ENCODE measurements around the gene RDH5. TPM values are rescaled to one million over a fixed set of nuclear protein-coding genes. Genes with fewer than 3 reads are reported as not detected.

Gene RDH5
- total RNA-seq, 5 donors from 2014 or later (not counting 1 experiment from before 2014, with no cell fraction given), result 13.0 to 29.1 (median 22.4) TPM

DNA sequence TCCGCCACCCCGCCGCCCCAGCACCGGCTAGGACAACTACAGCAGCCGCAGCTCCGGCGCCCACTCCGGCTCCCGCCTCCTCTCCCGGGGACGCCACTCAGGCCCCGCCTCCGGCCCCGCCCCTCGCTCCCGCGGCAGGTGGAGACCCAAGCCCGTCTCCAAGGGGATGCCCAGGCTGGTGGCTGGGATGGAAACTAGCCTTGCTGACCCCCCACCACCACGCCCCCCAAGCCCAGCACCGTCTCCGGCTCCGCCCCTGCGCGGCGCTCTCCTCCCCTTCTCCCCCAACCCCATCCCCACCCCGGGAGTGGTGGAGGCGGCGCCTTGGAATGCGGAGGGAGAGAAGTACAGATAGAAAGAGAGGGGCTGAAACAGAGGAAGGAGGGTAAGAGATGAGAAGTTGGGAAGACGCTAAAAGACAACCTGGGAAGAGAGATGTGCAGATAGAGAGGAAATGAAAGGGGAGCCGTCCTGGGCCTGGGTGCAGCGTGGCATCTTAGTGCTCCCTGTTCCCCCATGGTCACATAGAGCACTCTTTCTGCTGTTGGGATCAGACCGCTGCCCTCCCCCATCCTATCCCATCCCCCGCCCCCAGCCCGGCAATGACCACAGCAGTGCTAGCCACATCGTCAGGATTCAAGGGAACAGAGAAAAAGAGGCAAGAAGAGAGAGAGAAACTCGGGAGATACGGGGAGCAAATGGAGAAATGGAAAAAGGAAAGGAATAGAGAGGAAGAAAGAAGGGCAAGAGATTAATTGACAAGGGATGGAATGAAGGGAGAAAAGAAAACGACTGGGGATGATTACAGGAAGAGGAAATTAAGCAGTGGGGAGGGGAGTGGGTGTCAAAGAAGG lies 12.1 kb upstream of the RDH5 start, which contains the start of gene ITGA7:
TSS of gene ITGA7 (minus strand) at position 64 of the 854 bp plus-strand sequence. CDS start 222 bp downstream, outside the sequence.
- Mint-ChIP-seq H3K27me3 (peaks cover 22 to 25% of the 10 kb centered on the region in 2 donors), H3K9me3 (no peaks in the 10 kb centered on the region), H3K36me3 (no peaks in the 10 kb centered on the region), H3K27ac (no peak within 1 kb of the TSS), H3K4me3 (peak within 1 kb of the TSS; percentile 80 to 86 (median 81)), H3K4me1 (peaks cover 16 to 23% (median 19%) of the 10 kb centered on the region in 3 donors)
- H3K4me1 ChIP-seq (ENCODE audit: control insufficient read depth in 1 of 2, extremely low read depth in 1 of 2, insufficient read depth in 2 of 2, low read length in 2 of 2), result peaks cover 3 to 20% of the 10 kb centered on the region in 2 experiments
- CTCF ChIA-PET, result no interaction called here
- peaks cover 0 to 35% of the 10 kb centered on the region in 2 experiments for H3K27me3 ChIP-seq (replicated peaks in 1 of 2; ENCODE audit: control insufficient read depth in 2 of 2, extremely low read depth in 1 of 2, insufficient read depth in 2 of 2, low read length in 1 of 2)
- peak within 1 kb of the TSS; percentile 48 to 52 for H3K4me3 ChIP-seq (ENCODE audit: control insufficient read depth in 1 of 2, extremely low read depth in 1 of 2, low read length in 1 of 2)
- no peaks in the 10 kb centered on the region for H3K9me3 ChIP-seq
- peak in 25 of 35 experiments; percentile 22 to 65 (median 38) for DNase-seq
- under 1% methylated on average over 23 of the region's 39 CpGs for WGBS (ENCODE audit: insufficient coverage)
- POLR2A ChIA-PET, result no interaction called here
- ATAC-seq (replicated peaks in 1 of 4), result peak; percentile 72 to 85 (median 82)
- no peaks in the 10 kb centered on the region for H3K36me3 ChIP-seq (ENCODE audit: control insufficient read depth in 2 of 2, extremely low read depth in 1 of 2, insufficient read depth in 1 of 2, low read length in 1 of 2)
- H3K27ac ChIP-seq (ENCODE audit: low read length), result no peak within 1 kb of the TSS

DNA sequence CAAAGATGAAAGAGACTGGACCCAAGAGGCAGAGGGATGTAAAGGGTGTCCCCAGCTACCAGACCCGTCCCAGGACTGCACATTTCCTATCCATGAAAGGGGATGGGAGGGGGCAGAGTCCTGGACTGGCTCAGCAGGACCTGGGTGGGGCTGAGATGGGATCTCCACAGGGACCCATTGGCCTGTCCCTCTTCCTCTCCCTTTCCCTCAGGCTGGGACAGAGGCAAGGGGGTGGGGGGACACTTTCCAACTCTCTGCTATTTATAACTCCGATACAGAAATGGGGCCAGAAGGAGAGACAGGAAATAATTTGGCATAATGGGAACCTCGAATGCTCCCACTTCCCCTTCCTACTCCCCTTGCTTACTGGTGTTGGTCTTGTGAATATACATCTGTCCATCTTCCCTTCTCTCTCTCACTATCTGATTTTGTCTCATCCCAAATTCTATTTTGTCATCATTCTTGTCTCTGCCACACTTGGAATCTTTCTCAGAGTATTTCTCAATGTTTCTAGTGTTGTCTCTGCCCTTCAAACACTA lies 11.4 kb upstream of the RDH5 start:
- POLR2A ChIA-PET, result no interaction called here

DNA sequence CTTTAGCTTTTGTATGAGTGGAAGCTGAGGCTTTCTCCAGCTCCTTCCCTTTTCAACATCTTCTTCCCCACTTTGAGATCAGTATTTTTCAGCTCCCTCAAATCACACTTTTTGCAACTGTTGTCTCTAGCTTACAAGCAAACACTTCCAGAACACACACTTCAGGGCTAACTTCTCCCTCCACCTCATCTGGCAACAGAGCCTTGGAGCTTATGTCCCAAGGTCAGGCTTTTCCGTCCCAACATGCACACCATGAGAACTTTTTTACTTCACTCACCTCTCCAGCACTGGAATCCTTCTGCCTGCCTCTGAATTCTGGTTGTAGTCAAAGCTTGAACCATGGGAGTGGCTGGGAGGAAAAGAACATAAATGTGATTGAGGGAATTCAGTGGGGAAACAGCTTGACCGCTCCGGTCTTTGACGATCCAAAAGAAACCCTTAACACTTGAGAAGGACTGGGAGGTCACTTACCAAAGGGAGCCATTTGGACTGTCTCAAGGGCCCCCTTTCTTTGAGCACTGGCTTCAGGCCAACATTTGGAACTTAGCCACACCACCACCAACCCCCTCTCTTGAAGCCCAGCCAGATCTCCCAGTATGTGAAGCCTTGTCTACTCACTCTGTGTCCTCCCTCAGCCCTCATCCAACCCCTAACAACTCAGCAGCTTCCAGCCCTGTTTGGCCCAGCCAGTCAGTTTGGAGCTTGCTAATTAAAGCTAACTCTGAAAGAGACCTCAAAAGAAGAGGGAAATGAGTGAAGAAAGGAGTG lies 8.2 kb upstream of the RDH5 start:
- Histone ChIP-seq H3K4me1 (ENCODE audit: control insufficient read depth in 1 of 2, extremely low read depth in 1 of 2, insufficient read depth in 2 of 2, low read length in 2 of 2) (peaks cover 12 to 33% of the 10 kb centered on the region in 2 experiments), H3K27me3 (replicated peaks in 1 of 2; ENCODE audit: control insufficient read depth in 2 of 2, extremely low read depth in 1 of 2, insufficient read depth in 2 of 2, low read length in 1 of 2) (peaks cover 0 to 20% of the 10 kb centered on the region in 2 experiments), H3K27ac (ENCODE audit: low read length) (no peak overlapping the region), H3K36me3 (ENCODE audit: control insufficient read depth in 2 of 2, extremely low read depth in 1 of 2, insufficient read depth in 1 of 2, low read length in 1 of 2) (no peaks in the 10 kb centered on the region), H3K4me3 (ENCODE audit: control insufficient read depth in 1 of 2, extremely low read depth in 1 of 2, low read length in 1 of 2) (no peak overlapping the region), H3K9me3 (no peaks in the 10 kb centered on the region)
- CTCF ChIA-PET, result interaction anchor here (0.5 to 0.6 kb wide), 2 partner anchors 424 to 784 kb away, joined by 3 to 8 read pairs; no protein-coding TSS in a partner anchor
- Mint-ChIP-seq H3K36me3 (no peaks in the 10 kb centered on the region), H3K4me3 (no peak overlapping the region), H3K27me3 (peaks cover 19 to 25% of the 10 kb centered on the region in 2 donors), H3K4me1 (peaks cover 27 to 37% (median 33%) of the 10 kb centered on the region in 3 donors), H3K9me3 (no peaks in the 10 kb centered on the region), H3K27ac (no peak overlapping the region)
- POLR2A ChIA-PET, result interaction anchor here in 1 of 2 donors (0.5 kb wide), 1 partner anchor 977 kb away, joined by 3 read pairs; no protein-coding TSS in a partner anchor
- DNase-seq, result no peak
- 100% methylated on average over 4 of the region's 4 CpGs for WGBS (ENCODE audit: insufficient coverage)
- no peak for ATAC-seq (replicated peaks in 1 of 4)

More for the DNA sequence above, 11.4 kb upstream of the RDH5 start:
- no peaks in the 10 kb centered on the region for H3K9me3 ChIP-seq
- Mint-ChIP-seq H3K27me3 (peaks cover 22 to 25% of the 10 kb centered on the region in 2 donors), H3K4me1 (peaks cover 16 to 23% (median 19%) of the 10 kb centered on the region in 3 donors), H3K36me3 (no peaks in the 10 kb centered on the region), H3K4me3 (peak overlapping the region; percentile 80 to 86 (median 81)), H3K9me3 (no peaks in the 10 kb centered on the region), H3K27ac (no peak overlapping the region)
- ATAC-seq (replicated peaks in 1 of 4) (no peak), DNase-seq (no peak)
- peak overlapping the region in 1 of 2 donors; percentile 0 for H3K4me3 ChIP-seq (ENCODE audit: control insufficient read depth in 1 of 2, extremely low read depth in 1 of 2, low read length in 1 of 2)
- no peaks in the 10 kb centered on the region for H3K36me3 ChIP-seq (ENCODE audit: control insufficient read depth in 2 of 2, extremely low read depth in 1 of 2, insufficient read depth in 1 of 2, low read length in 1 of 2)
- CTCF ChIA-PET, result no interaction called here
- peaks cover 0 to 28% of the 10 kb centered on the region in 2 experiments for H3K27me3 ChIP-seq (replicated peaks in 1 of 2; ENCODE audit: control insufficient read depth in 2 of 2, extremely low read depth in 1 of 2, insufficient read depth in 2 of 2, low read length in 1 of 2)
- H3K27ac ChIP-seq (ENCODE audit: low read length), result no peak overlapping the region
- H3K4me1 ChIP-seq (ENCODE audit: control insufficient read depth in 1 of 2, extremely low read depth in 1 of 2, insufficient read depth in 2 of 2, low read length in 2 of 2), result peaks cover 3 to 20% of the 10 kb centered on the region in 2 experiments
- WGBS (ENCODE audit: insufficient coverage), result no CpG with 5 or more reads among the region's 3 CpGs

DNA sequence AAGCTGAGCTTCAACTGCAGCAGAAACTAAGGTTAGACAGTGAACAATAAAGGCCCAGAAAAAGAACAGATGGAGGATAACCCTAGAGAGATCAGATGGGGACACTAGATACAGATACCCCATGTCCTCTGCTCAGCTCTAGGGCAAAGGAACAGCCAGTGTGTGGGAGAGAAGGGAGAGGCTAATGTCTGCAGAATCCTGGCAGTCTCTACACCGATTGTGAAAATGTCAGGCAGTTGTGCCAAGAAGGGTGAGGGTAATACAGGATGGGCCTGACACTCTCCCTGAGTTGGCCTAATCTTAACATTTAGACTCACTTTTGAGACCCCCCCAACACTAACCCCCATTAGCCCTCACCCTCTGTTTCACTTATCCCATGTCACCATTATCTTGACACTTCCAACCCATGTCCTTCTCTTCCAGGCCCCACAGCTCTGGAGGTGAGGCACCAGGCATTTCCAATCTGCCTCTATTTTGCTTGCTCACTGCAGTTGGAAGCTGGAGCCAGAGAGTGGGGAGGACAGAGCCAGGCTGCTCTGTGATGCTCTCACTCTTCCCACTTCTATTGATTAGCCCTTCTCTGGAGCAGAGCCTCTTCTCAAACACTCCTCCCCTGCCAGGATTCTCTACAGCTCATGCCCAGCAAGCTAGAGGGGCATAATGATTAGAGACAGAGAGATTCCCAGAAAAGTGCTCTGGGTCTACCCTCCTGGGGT lies 7.3 kb upstream of the RDH5 start:
- Mint-ChIP-seq H3K4me1 (peaks cover 30 to 38% (median 37%) of the 10 kb centered on the region in 3 donors), H3K27ac (no peak overlapping the region), H3K9me3 (no peaks in the 10 kb centered on the region), H3K36me3 (no peaks in the 10 kb centered on the region), H3K4me3 (no peak overlapping the region), H3K27me3 (peaks cover 17 to 21% of the 10 kb centered on the region in 2 donors)
- no CpG with 5 or more reads among the region's 1 CpG for WGBS (ENCODE audit: insufficient coverage)
- no peaks in the 10 kb centered on the region for H3K36me3 ChIP-seq (ENCODE audit: control insufficient read depth in 2 of 2, extremely low read depth in 1 of 2, insufficient read depth in 1 of 2, low read length in 1 of 2)
- no peak for ATAC-seq (replicated peaks in 1 of 4)
- H3K4me1 ChIP-seq (ENCODE audit: control insufficient read depth in 1 of 2, extremely low read depth in 1 of 2, insufficient read depth in 2 of 2, low read length in 2 of 2), result peaks cover 12 to 35% of the 10 kb centered on the region in 2 experiments
- DNase-seq, result no peak
- ChIA-PET CTCF (interaction anchor here in 1 of 2 donors (0.6 kb wide), 1 partner anchor 423 kb away, joined by 8 read pairs; no protein-coding TSS in a partner anchor), POLR2A (no interaction called here)
- no peak overlapping the region for H3K4me3 ChIP-seq (ENCODE audit: control insufficient read depth in 1 of 2, extremely low read depth in 1 of 2, low read length in 1 of 2)
- H3K27me3 ChIP-seq (replicated peaks in 1 of 2; ENCODE audit: control insufficient read depth in 2 of 2, extremely low read depth in 1 of 2, insufficient read depth in 2 of 2, low read length in 1 of 2), result peaks cover 0 to 13% of the 10 kb centered on the region in 2 experiments
- no peaks in the 10 kb centered on the region for H3K9me3 ChIP-seq
- H3K27ac ChIP-seq (ENCODE audit: low read length), result no peak overlapping the region

DNA sequence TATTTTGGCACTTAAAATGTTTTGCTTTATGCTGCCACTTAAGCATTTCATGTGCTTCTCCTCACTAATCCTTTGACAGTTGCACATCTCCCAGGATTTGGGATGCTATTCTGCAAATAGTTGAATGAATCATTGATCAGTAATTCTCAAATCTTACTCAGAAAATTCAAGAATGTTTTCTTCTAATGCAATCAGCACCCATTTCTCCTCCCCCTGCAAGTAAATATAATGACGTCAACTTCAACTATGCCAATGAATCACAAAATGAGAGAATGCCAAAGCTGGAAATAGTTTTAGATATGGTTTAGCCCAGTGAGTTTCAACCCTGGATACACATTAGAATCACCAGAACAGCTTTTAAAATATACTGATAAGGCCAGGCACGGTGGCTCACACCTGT lies 6.5 kb upstream of the RDH5 start:
- no peak for ATAC-seq (replicated peaks in 1 of 4)
- peaks cover 9 to 34% of the 10 kb centered on the region in 2 experiments for H3K4me1 ChIP-seq (ENCODE audit: control insufficient read depth in 1 of 2, extremely low read depth in 1 of 2, insufficient read depth in 2 of 2, low read length in 2 of 2)
- Mint-ChIP-seq H3K9me3 (no peaks in the 10 kb centered on the region), H3K27me3 (peaks cover 12 to 14% of the 10 kb centered on the region in 2 donors), H3K4me3 (no peak overlapping the region), H3K36me3 (peaks cover 3% of the 10 kb centered on the region), H3K27ac (no peak overlapping the region), H3K4me1 (peaks cover 29 to 40% (median 33%) of the 10 kb centered on the region in 3 donors)
- POLR2A ChIA-PET, result no interaction called here
- DNase-seq, result no peak
- no peak overlapping the region for H3K27ac ChIP-seq (ENCODE audit: low read length)
- no peak overlapping the region for H3K4me3 ChIP-seq (ENCODE audit: control insufficient read depth in 1 of 2, extremely low read depth in 1 of 2, low read length in 1 of 2)
- 100% methylated on average over 1 of the region's 2 CpGs for WGBS (ENCODE audit: insufficient coverage)
- no peaks in the 10 kb centered on the region for H3K9me3 ChIP-seq
- H3K27me3 ChIP-seq (replicated peaks in 1 of 2; ENCODE audit: control insufficient read depth in 2 of 2, extremely low read depth in 1 of 2, insufficient read depth in 2 of 2, low read length in 1 of 2), result peaks cover 0 to 5% of the 10 kb centered on the region in 2 experiments
- CTCF ChIA-PET, result no interaction called here
- peaks cover 0 to 6% of the 10 kb centered on the region in 2 donors for H3K36me3 ChIP-seq (ENCODE audit: control insufficient read depth in 2 of 2, extremely low read depth in 1 of 2, insufficient read depth in 1 of 2, low read length in 1 of 2)
